Vagina (tissue), 2 donors: ENCODE data around the gene ARSB.

Experiments
- CTCF ChIP-seq, 3 experiments: fragments of 450-650 bp in 2 of 3; fragments of 200-600 bp in 1 of 3; sonication (generic) in 1 of 3; IDR thresholded peaks; one replicate each; pipeline ENCODE4 v1.5.1; 2017 to 2019; ENCODE audit warnings: antibody characterized with exemption in 3 of 3, mild to moderate bottlenecking in 2 of 3, moderate library complexity in 2 of 3
- POLR2AphosphoS5 ChIP-seq, 2 donors: sonication (generic); formaldehyde crosslinking; IDR thresholded peaks; one replicate each; pipeline ENCODE4 v1.9.0; 2017; ENCODE audit warnings: antibody characterized with exemption in 2 of 2, mild to moderate bottlenecking in 2 of 2, low read depth in 1 of 2; ENCODE audit not compliant: insufficient read depth in 1 of 2

- TF ChIP-seq POLR2AphosphoS5 (IDR thresholded peaks at IDR 0.05; ENCODE audit: insufficient read depth in 1 of 2, low read depth in 1 of 2) = no peak
- no peak for TF ChIP-seq CTCF (IDR thresholded peaks at IDR 0.05)
These were observed 219.2 kb downstream of the ARSB start for GRCh38 chr5:78765756-78766411.
